Ascending aorta (tissue), 2 donors: Measurements from ENCODE around the gene IDUA. TPM values are rescaled to one million over a fixed set of nuclear protein-coding genes. Genes with fewer than 3 reads are reported as not detected.

Experiments used
- DNase-seq, 2 donors: peaks; one replicate each; pipeline ENCODE4 v3.0.0-alpha.2; 2019; ENCODE audit warnings: low spot score in 2 of 2
- H3K27ac ChIP-seq, 2 donors: fragments of 200-600 bp; sonication (generic); one replicate each; pipeline ENCODE4 v1.5.1; 2016 to 2017; ENCODE audit warnings: mild to moderate bottlenecking in 1 of 2
- H3K27me3 ChIP-seq: fragments of 200-600 bp; sonication (generic); one replicate; pipeline ENCODE4 v1.5.1; 2017
- H3K36me3 ChIP-seq, 2 donors: fragments of 200-600 bp; sonication (generic); one replicate each; pipeline ENCODE4 v1.5.1; 2016
- H3K4me1 ChIP-seq, 2 donors: fragments of 200-600 bp; sonication (generic); one replicate each; pipeline ENCODE4 v1.5.1; 2016 to 2017; ENCODE audit warnings: mild to moderate bottlenecking in 1 of 2
- H3K4me3 ChIP-seq, 2 donors: fragments of 200-600 bp; sonication (generic); one replicate each; pipeline ENCODE4 v1.5.1; 2016 to 2017; ENCODE audit warnings: mild to moderate bottlenecking in 1 of 2
- H3K9me3 ChIP-seq, 2 donors: fragments of 200-600 bp; sonication (generic); one replicate each; pipeline ENCODE4 v1.5.1; 2016
- intact Hi-C: fragments of 100-400 bp; cut with DNase I; formaldehyde crosslinking; loops from one replicate; pipeline ENCODE4 v1.15.1; 2023
- total RNA-seq: library from RNA; depleted of rRNA; stranded (reverse); fragments of >200 nt; gene quantifications from one replicate; pipeline ENCODE4 v1.1.0, GENCODE V29; 2016
- TF ChIP-seq, protein P1 (sequence below), 3 experiments: fragments of 200-600 bp in 2 of 3; fragments of 450-650 bp in 1 of 3; sonication (generic) in 2 of 3; IDR thresholded peaks; one replicate each; pipeline ENCODE4 v1.5.1; 2016 to 2019; ENCODE audit warnings: antibody characterized with exemption in 3 of 3, mild to moderate bottlenecking in 1 of 3, moderate library complexity in 1 of 3

The IDUA gene
- total RNA-seq, 1 donor from 2014 or later: 118 TPM

- intact Hi-C loops: no loop called here
- H3K27ac ChIP-seq: no peak overlapping the region
- no peak overlapping the region for H3K4me3 ChIP-seq
- H3K36me3 ChIP-seq: peaks cover 50 to 68% of the 10 kb centered on the region in 2 donors
- DNase-seq: no peak
- no peaks in the 10 kb centered on the region for H3K27me3 ChIP-seq
- no peaks in the 10 kb centered on the region for H3K9me3 ChIP-seq
- TF ChIP-seq, protein P1, sequence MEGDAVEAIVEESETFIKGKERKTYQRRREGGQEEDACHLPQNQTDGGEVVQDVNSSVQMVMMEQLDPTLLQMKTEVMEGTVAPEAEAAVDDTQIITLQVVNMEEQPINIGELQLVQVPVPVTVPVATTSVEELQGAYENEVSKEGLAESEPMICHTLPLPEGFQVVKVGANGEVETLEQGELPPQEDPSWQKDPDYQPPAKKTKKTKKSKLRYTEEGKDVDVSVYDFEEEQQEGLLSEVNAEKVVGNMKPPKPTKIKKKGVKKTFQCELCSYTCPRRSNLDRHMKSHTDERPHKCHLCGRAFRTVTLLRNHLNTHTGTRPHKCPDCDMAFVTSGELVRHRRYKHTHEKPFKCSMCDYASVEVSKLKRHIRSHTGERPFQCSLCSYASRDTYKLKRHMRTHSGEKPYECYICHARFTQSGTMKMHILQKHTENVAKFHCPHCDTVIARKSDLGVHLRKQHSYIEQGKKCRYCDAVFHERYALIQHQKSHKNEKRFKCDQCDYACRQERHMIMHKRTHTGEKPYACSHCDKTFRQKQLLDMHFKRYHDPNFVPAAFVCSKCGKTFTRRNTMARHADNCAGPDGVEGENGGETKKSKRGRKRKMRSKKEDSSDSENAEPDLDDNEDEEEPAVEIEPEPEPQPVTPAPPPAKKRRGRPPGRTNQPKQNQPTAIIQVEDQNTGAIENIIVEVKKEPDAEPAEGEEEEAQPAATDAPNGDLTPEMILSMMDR (IDR thresholded peaks at IDR 0.05): no peak
- H3K4me1 ChIP-seq: no peaks in the 10 kb centered on the region
Measured at GRCh38 chr4:957581-958313, 29.1 kb upstream of the IDUA start.

GRCh38 chr4:958314-958665 lies 28.6 kb upstream of the IDUA start:
- H3K27me3 ChIP-seq: no peaks in the 10 kb centered on the region
- TF ChIP-seq, protein P1 (IDR thresholded peaks at IDR 0.05): no peak
- H3K36me3 ChIP-seq: peaks cover 47 to 68% of the 10 kb centered on the region in 2 donors
- H3K9me3 ChIP-seq: no peaks in the 10 kb centered on the region
- DNase-seq: no peak
- H3K4me3 ChIP-seq: no peak overlapping the region
- no peaks in the 10 kb centered on the region for H3K4me1 ChIP-seq
- intact Hi-C loops: no loop called here
- H3K27ac ChIP-seq: no peak overlapping the region

- no peak overlapping the region for H3K4me3 ChIP-seq
- no peak for DNase-seq
- H3K27me3 ChIP-seq: no peaks in the 10 kb centered on the region
- no peaks in the 10 kb centered on the region for H3K4me1 ChIP-seq
- no peak overlapping the region for H3K27ac ChIP-seq
- H3K9me3 ChIP-seq: no peaks in the 10 kb centered on the region
- TF ChIP-seq, protein P1 (IDR thresholded peaks at IDR 0.05): no peak
- H3K36me3 ChIP-seq: peaks cover 46 to 68% of the 10 kb centered on the region in 2 donors
- intact Hi-C loops: no loop called here
Measured at GRCh38 chr4:958696-959337, 28.0 kb upstream of the IDUA start.

- no peaks in the 10 kb centered on the region for H3K9me3 ChIP-seq
- TF ChIP-seq, protein P1 (IDR thresholded peaks at IDR 0.05): no peak
- intact Hi-C loops: no loop called here
- peaks cover 46 to 64% of the 10 kb centered on the region in 2 donors for H3K36me3 ChIP-seq
- H3K27ac ChIP-seq: no peak overlapping the region
- DNase-seq: no peak
- H3K4me1 ChIP-seq: no peaks in the 10 kb centered on the region
- H3K27me3 ChIP-seq: no peaks in the 10 kb centered on the region
- no peak overlapping the region for H3K4me3 ChIP-seq
Measured at GRCh38 chr4:959338-960139, 27.3 kb upstream of the IDUA start.

DNA sequence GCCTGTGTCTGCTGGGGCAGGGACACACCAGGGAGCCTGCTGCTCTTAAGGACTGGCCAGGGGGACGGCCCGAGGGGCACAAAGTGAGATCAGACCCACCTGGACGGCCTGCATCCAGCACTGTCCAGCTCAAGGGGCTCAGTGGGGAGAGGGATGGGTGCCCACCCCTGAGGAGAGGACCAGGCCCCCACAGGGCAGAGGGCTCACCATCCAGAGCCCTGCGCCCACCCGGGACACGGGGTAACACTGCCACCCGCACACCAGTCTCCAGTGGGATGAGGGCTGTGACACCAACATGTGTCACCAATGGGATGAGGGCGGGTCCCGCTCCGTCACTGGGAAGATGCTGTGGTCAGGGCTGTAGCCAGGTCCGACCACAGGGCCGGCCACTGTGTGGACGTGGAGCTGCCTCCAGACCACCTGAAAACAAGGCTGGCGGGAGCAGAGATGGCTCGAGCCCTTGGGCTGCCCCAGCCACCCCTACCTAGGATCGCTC lies 26.7 kb upstream of the IDUA start:
- H3K36me3 ChIP-seq: peaks cover 41 to 66% of the 10 kb centered on the region in 2 donors
- no peak overlapping the region for H3K4me3 ChIP-seq
- H3K9me3 ChIP-seq: no peaks in the 10 kb centered on the region
- H3K27ac ChIP-seq: no peak overlapping the region
- intact Hi-C loops: no loop called here
- H3K27me3 ChIP-seq: no peaks in the 10 kb centered on the region
- no peaks in the 10 kb centered on the region for H3K4me1 ChIP-seq
- TF ChIP-seq, protein P1 (IDR thresholded peaks at IDR 0.05): no peak
- DNase-seq: no peak
